HepG2 (cell line): Measurements from ENCODE around the gene RPS27L. TPM values are rescaled to one million over a fixed set of nuclear protein-coding genes. Genes with fewer than 3 reads are reported as not detected.

Experiments
- CREB1 ChIP-seq, 2 experiments: fragments of 450-650 bp in 1 of 2; IDR thresholded peaks; 2 replicates each; pipeline ENCODE4 v1.6.1; 2016 to 2017; ENCODE audit warnings: control low read depth in 1 of 2, mild to moderate bottlenecking in 1 of 2, missing compliant biosample characterization in 1 of 2, missing genetic modification characterization in 1 of 2
- EP300 ChIP-seq, 3 experiments: sonication (generic) in 1 of 3; formaldehyde crosslinking in 1 of 3; IDR thresholded peaks; 2 replicates each; pipeline versions ENCODE4 v1.5.1 to v1.6.1; 2011 to 2020; ENCODE audit warnings: low read depth in 2 of 3, low read length in 2 of 3, borderline replicate concordance in 1 of 3, improper control_type of control experiment in 1 of 3, mild to moderate bottlenecking in 1 of 3, missing genetic modification reagents in 1 of 3, moderate library complexity in 1 of 3
- GTF2F1 ChIP-seq: fragments of 150-350 bp; IDR thresholded peaks from 2 replicates; pipeline ENCODE4 v1.6.1; 2014; ENCODE audit warnings: low read length
- HDAC6 ChIP-seq: fragments of 200-600 bp; sonication (generic); IDR thresholded peaks from 2 replicates; pipeline ENCODE4 v1.7.0; 2017; ENCODE audit warnings: mild to moderate bottlenecking, antibody characterized with exemption, low read length, low read depth
- HIC2 ChIP-seq: sonication (generic); formaldehyde crosslinking; IDR thresholded peaks from 2 replicates; pipeline ENCODE4 v1.9.0; 2022; ENCODE audit warnings: low read depth, missing genetic modification reagents
- HMG20A ChIP-seq: IDR thresholded peaks from 2 replicates; pipeline ENCODE4 v1.6.1; 2016; ENCODE audit warnings: borderline replicate concordance
- KDM5B ChIP-seq: sonication (generic); formaldehyde crosslinking; IDR thresholded peaks from 2 replicates; pipeline ENCODE4 v1.4.0; 2020; ENCODE audit warnings: missing genetic modification reagents, mild to moderate bottlenecking, borderline replicate concordance
- NFIC ChIP-seq: IDR thresholded peaks from 2 replicates; pipeline ENCODE4 v1.6.1; 2012; ENCODE audit warnings: mild to moderate bottlenecking, low read length, inconsistent platforms
- PPARG ChIP-seq: conservative IDR thresholded peaks from 2 replicates; pipeline ENCODE4 v1.6.1; 2016; ENCODE audit warnings: missing biosample characterization, missing genetic modification reagents
- PRPF4 ChIP-seq: fragments of 200-400 bp; formaldehyde crosslinking; IDR thresholded peaks from 2 replicates; pipeline ENCODE4 v1.6.1; 2016; ENCODE audit warnings: low read length, low read depth; ENCODE audit not compliant: poor library complexity, severe bottlenecking
- RBAK ChIP-seq: sonication (generic); formaldehyde crosslinking; IDR thresholded peaks from 2 replicates; pipeline ENCODE4 v1.5.1; 2020; ENCODE audit warnings: mild to moderate bottlenecking, missing genetic modification reagents
- RFX5 ChIP-seq: IDR thresholded peaks from 2 replicates; pipeline ENCODE4 v1.6.1; 2011; ENCODE audit warnings: low read depth, low read length, improper control_type of control experiment
- SKI ChIP-seq: fragments of 450-650 bp; IDR thresholded peaks from one replicate; pipeline ENCODE4 v1.6.1; 2018; ENCODE audit warnings: mild to moderate bottlenecking; ENCODE audit not compliant: partially characterized antibody
- SOX5 ChIP-seq: IDR thresholded peaks from 2 replicates; pipeline ENCODE4 v1.6.1; 2016; ENCODE audit warnings: borderline replicate concordance
- STAG1 ChIP-seq: sonication (generic); formaldehyde crosslinking; IDR thresholded peaks from 2 replicates; pipeline ENCODE4 v1.4.0; 2020; ENCODE audit warnings: missing genetic modification reagents
- TOE1 ChIP-seq: sonication (generic); formaldehyde crosslinking; IDR thresholded peaks from 2 replicates; pipeline ENCODE4 v1.4.0; 2020; ENCODE audit warnings: mild to moderate bottlenecking, missing genetic modification reagents
- YEATS4 ChIP-seq: sonication (generic); formaldehyde crosslinking; IDR thresholded peaks from 2 replicates; pipeline ENCODE4 v1.4.0; 2020; ENCODE audit warnings: missing genetic modification reagents, borderline replicate concordance
- ZNF34 ChIP-seq: sonication (generic); formaldehyde crosslinking; IDR thresholded peaks from 2 replicates; pipeline ENCODE4 v1.4.0; 2020; ENCODE audit warnings: mild to moderate bottlenecking, missing genetic modification reagents, borderline replicate concordance
- ZNF382 ChIP-seq: sonication (generic); formaldehyde crosslinking; IDR thresholded peaks from 2 replicates; pipeline ENCODE4 v1.5.0; 2020; ENCODE audit warnings: missing genetic modification reagents, mild to moderate bottlenecking, borderline replicate concordance
- ZNF414 ChIP-seq: sonication (generic); formaldehyde crosslinking; IDR thresholded peaks from 2 replicates; pipeline ENCODE4 v1.5.0; 2020; ENCODE audit warnings: missing genetic modification reagents
- ZNF441 ChIP-seq: sonication (generic); formaldehyde crosslinking; IDR thresholded peaks from 2 replicates; pipeline ENCODE4 v1.7.0; 2021; ENCODE audit warnings: missing genetic modification reagents, borderline replicate concordance
- ZSCAN30 ChIP-seq: sonication (generic); formaldehyde crosslinking; IDR thresholded peaks from 2 replicates; pipeline ENCODE4 v1.5.0; 2020; ENCODE audit warnings: mild to moderate bottlenecking, missing genetic modification reagents
- ZZZ3 ChIP-seq: sonication (generic); formaldehyde crosslinking; IDR thresholded peaks from 2 replicates; pipeline ENCODE4 v1.4.0; 2020; ENCODE audit warnings: missing genetic modification reagents, mild to moderate bottlenecking, borderline replicate concordance
- polyA plus RNA-seq, 8 experiments: library from polyadenylated mRNA; depleted of rRNA in 3 of 8; stranded (reverse) in 7 of 8; unstranded in 1 of 8; fragments of >200 nt; fragmentation: Illumina TruSeq in 4 of 8; extraction: Trizol in 4 of 8; gene quantifications; 2 replicates each; pipeline versions ENCODE4 v1.2.1 to v1.2.3, GENCODE V29; 2011 to 2016; ENCODE audit warnings: low read depth in 4 of 8, missing spikeins in 1 of 8, mixed read lengths in 1 of 8; ENCODE audit not compliant: insufficient read depth in 1 of 8
- total RNA-seq, 5 experiments: library from RNA; depleted of rRNA; stranded (reverse); fragments of >200 nt; fragmentation: Illumina TruSeq; extraction: Trizol; gene quantifications; 2 replicates each; pipeline ENCODE4 v1.2.3, GENCODE V29; 2016; ENCODE audit warnings: low read depth in 1 of 5
- TF ChIP-seq, protein P1 (sequence below): IDR thresholded peaks from 2 replicates; pipeline ENCODE4 v1.6.1; 2016; ENCODE audit warnings: mild to moderate bottlenecking
- TF ChIP-seq, protein P2 (sequence below): sonication (generic); formaldehyde crosslinking; IDR thresholded peaks from 2 replicates; pipeline ENCODE4 v1.8.1; 2023; ENCODE audit warnings: mild to moderate bottlenecking, missing genetic modification reagents

The RPS27L gene
- total and polyA plus RNA-seq, 2 of the 13 experiments (the other 11 are each of a cell fraction or from before 2014, with no cell fraction given): 231 to 433 TPM

DNA sequence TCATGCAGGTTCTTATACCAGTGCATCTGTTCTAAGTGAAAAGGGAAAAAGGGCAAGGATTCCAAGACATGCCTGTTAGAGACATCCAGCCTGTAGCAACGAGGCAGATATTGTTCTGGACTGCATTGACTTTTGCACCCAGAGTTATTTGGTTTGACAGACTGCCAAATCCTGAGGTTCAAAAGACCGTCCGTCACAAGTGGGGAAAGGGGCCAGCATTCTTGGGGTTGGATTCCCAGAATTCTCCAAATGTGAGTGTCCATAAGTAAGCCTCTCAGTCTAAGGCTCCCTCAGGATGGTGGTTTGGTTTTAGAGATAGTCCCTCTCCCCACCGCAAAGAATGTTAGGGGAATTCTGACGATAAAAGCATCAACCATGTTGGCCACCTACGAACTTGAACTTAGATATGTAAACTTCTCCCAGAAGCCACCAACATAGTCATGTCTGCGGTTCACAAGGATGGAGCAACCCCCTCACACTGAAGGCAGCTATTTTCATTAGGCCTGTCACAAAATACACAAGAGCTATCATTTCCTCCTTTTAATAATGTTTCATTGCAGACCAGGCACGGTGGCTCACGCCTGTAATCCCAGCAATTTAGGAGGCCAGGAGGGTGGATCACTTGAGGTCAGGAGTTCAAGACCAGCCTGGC is 49.3 kb downstream of the RPS27L start (continued):
- TF ChIP-seq, protein P1, sequence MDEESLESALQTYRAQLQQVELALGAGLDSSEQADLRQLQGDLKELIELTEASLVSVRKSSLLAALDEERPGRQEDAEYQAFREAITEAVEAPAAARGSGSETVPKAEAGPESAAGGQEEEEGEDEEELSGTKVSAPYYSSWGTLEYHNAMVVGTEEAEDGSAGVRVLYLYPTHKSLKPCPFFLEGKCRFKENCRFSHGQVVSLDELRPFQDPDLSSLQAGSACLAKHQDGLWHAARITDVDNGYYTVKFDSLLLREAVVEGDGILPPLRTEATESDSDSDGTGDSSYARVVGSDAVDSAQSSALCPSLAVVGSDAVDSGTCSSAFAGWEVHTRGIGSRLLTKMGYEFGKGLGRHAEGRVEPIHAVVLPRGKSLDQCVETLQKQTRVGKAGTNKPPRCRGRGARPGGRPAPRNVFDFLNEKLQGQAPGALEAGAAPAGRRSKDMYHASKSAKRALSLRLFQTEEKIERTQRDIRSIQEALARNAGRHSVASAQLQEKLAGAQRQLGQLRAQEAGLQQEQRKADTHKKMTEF (CRISPR knock-in tag): peak; percentile 91
- TF ChIP-seq SKI (peak; percentile 98), HDAC6 (no peak), CREB1 (IDR thresholded peaks at IDR 0.05) (peak; percentile 58), CREB1 (CRISPR knock-in tag; IDR thresholded peaks at IDR 0.05) (peak; percentile 69; the same call in 1 of the 2 replicates), RFX5 (no peak), ZNF34 (no peak), EP300 (IDR thresholded peaks at IDR 0.05; ENCODE audit: low read depth in 2 of 2, low read length in 2 of 2) (peak; percentile 77 to 94; a peak in 3 of 4 replicates), EP300 (CRISPR knock-in tag; IDR thresholded peaks at IDR 0.05; ENCODE audit: borderline replicate concordance) (peak; percentile 89), PPARG (CRISPR knock-in tag) (peak; percentile 63; the same call in 1 of the 2 replicates), YEATS4 (CRISPR knock-in tag) (peak; percentile 57; the same call in 1 of the 2 replicates), ZSCAN30 (CRISPR knock-in tag) (no peak), TOE1 (CRISPR knock-in tag) (no peak), RBAK (no peak), NFIC (peak; percentile 98), ZNF441 (CRISPR knock-in tag) (no peak), STAG1 (CRISPR knock-in tag) (peak; percentile 20), KDM5B (CRISPR knock-in tag) (0 out of 2 replicates have a peak, but pooled peaks have one; percentile 15), ZNF382 (CRISPR knock-in tag) (no peak), HIC2 (CRISPR knock-in tag) (peak; percentile 27; the same call in 1 of the 2 replicates), ZZZ3 (CRISPR knock-in tag) (no peak), ZNF414 (CRISPR knock-in tag) (no peak), SOX5 (CRISPR knock-in tag) (peak; percentile 90), HMG20A (CRISPR knock-in tag) (peak; percentile 88), GTF2F1 (no peak), PRPF4 (no peak)
- TF ChIP-seq, protein P2, sequence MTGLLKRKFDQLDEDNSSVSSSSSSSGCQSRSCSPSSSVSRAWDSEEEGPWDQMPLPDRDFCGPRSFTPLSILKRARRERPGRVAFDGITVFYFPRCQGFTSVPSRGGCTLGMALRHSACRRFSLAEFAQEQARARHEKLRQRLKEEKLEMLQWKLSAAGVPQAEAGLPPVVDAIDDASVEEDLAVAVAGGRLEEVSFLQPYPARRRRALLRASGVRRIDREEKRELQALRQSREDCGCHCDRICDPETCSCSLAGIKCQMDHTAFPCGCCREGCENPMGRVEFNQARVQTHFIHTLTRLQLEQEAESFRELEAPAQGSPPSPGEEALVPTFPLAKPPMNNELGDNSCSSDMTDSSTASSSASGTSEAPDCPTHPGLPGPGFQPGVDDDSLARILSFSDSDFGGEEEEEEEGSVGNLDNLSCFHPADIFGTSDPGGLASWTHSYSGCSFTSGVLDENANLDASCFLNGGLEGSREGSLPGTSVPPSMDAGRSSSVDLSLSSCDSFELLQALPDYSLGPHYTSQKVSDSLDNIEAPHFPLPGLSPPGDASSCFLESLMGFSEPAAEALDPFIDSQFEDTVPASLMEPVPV: peak; percentile 22; the same call in 1 of the 2 replicates
